Neural progenitor cell (in vitro differentiated cells): Measurements from ENCODE around the gene EPHB2. TPM values are rescaled to one million over a fixed set of nuclear protein-coding genes. Genes with fewer than 3 reads are reported as not detected.

Experiments
- DNase-seq: peaks from one replicate; pipeline ENCODE4 v3.0.0-alpha.2; 2016; ENCODE audit warnings: low spot score
- H2AFZ ChIP-seq: fragments of 200-600 bp; sonication (generic); replicated peaks from 2 replicates; pipeline ENCODE4 v1.6.1; 2016; ENCODE audit warnings: antibody characterized with exemption
- H3F3A ChIP-seq: fragments of 200-600 bp; sonication (generic); 2 replicates; pipeline ENCODE4 v1.6.1; 2016; ENCODE audit warnings: antibody characterized with exemption, low read depth
- H3K27ac ChIP-seq: fragments of 200-600 bp; sonication (generic); 2 replicates; pipeline ENCODE4 v1.5.1; 2016; ENCODE audit warnings: mild to moderate bottlenecking
- H3K27me3 ChIP-seq: fragments of 200-600 bp; sonication (generic); 2 replicates; pipeline ENCODE4 v1.6.1; 2016; ENCODE audit warnings: mild to moderate bottlenecking, moderate library complexity
- H3K36me3 ChIP-seq: fragments of 200-600 bp; sonication (generic); 2 replicates; pipeline ENCODE4 v1.5.1; 2016
- H3K4me1 ChIP-seq: fragments of 200-600 bp; sonication (generic); 2 replicates; pipeline ENCODE4 v1.6.1; 2016; ENCODE audit warnings: mixed run types
- H3K4me2 ChIP-seq: fragments of 200-600 bp; sonication (generic); 2 replicates; pipeline ENCODE4 v1.6.1; 2016
- H3K4me3 ChIP-seq: fragments of 200-600 bp; sonication (generic); 2 replicates; pipeline ENCODE4 v1.5.1; 2016
- H3K79me2 ChIP-seq: fragments of 200-600 bp; sonication (generic); 2 replicates; pipeline ENCODE4 v1.6.1; 2016; ENCODE audit warnings: low read depth
- H3K9ac ChIP-seq: fragments of 200-600 bp; sonication (generic); 2 replicates; pipeline ENCODE4 v1.6.1; 2016
- H3K9me3 ChIP-seq: fragments of 200-600 bp; sonication (generic); 2 replicates; pipeline ENCODE4 v1.5.1; 2016; ENCODE audit warnings: low read depth
- H4K20me1 ChIP-seq: fragments of 200-600 bp; sonication (generic); 2 replicates; pipeline ENCODE4 v1.6.1; 2016; ENCODE audit warnings: low read depth
- H3K27ac Mint-ChIP-seq: 3 replicates; pipeline ENCODE4 v1.8.0; 2021; ENCODE audit warnings: mixed read lengths
- H3K27me3 Mint-ChIP-seq: 2 replicates; pipeline ENCODE4 v1.8.0; 2022; ENCODE audit warnings: low read depth, mild to moderate bottlenecking, inconsistent platforms, moderate library complexity, mixed read lengths; ENCODE audit not compliant: insufficient read depth
- H3K36me3 Mint-ChIP-seq: 3 replicates; pipeline ENCODE4 v1.8.0; 2021; ENCODE audit warnings: mixed read lengths
- H3K4me1 Mint-ChIP-seq: 3 replicates; pipeline ENCODE4 v1.8.0; 2021; ENCODE audit warnings: mixed read lengths
- H3K4me3 Mint-ChIP-seq: 3 replicates; pipeline ENCODE4 v1.8.0; 2021; ENCODE audit warnings: mild to moderate bottlenecking, moderate library complexity, mixed read lengths
- H3K9me3 Mint-ChIP-seq: 3 replicates; pipeline ENCODE4 v1.8.0; 2020; ENCODE audit warnings: mixed read lengths
- EZH2 ChIP-seq: fragments of 200-600 bp; sonication (generic); IDR thresholded peaks from 2 replicates; pipeline ENCODE4 v1.6.1; 2017; ENCODE audit warnings: antibody characterized with exemption, mild to moderate bottlenecking, moderate library complexity
- EZH2phosphoT487 ChIP-seq: fragments of 200-600 bp; sonication (generic); IDR thresholded peaks from 2 replicates; pipeline ENCODE4 v1.6.1; 2017; ENCODE audit warnings: antibody characterized with exemption
- total RNA-seq: library from RNA; depleted of rRNA; stranded (reverse); fragments of >200 nt; gene quantifications from 2 replicates; pipeline ENCODE4 v1.2.3, GENCODE V29; 2015; ENCODE audit warnings: low replicate concordance
- TF ChIP-seq, protein P1 (sequence below): fragments of 200-600 bp; sonication (generic); IDR thresholded peaks from 2 replicates; pipeline ENCODE4 v1.5.1; 2017; ENCODE audit warnings: antibody characterized with exemption, mild to moderate bottlenecking

The EPHB2 gene
- total RNA-seq, 1 donor from 2014 or later, result 38.3 TPM

DNA sequence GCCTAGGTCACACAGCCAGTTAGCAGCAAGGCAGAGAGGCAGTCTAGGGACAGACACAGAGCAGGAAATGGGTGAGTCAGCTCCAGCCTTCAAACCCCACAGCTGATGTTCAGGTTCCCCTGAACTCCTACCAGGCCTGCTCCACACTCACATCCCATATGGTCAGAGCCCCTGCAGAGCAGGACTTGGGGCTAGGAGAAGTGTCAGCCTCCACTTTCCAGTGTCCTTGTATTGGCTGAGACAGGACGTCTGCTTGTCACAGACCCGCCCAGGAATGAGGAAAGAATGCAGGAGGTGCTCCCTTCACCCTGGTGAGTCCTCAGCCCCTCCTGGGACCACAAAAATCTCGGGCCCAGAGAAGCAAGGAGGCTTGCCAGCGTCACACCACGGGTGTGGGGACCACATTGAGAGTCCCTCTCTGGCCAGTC lies 169.5 kb downstream of the EPHB2 start:
- no peak overlapping the region for H3K27ac Mint-ChIP-seq
- Histone ChIP-seq H3K4me3 (no peak overlapping the region), H3K36me3 (no peaks in the 10 kb centered on the region)

DNA sequence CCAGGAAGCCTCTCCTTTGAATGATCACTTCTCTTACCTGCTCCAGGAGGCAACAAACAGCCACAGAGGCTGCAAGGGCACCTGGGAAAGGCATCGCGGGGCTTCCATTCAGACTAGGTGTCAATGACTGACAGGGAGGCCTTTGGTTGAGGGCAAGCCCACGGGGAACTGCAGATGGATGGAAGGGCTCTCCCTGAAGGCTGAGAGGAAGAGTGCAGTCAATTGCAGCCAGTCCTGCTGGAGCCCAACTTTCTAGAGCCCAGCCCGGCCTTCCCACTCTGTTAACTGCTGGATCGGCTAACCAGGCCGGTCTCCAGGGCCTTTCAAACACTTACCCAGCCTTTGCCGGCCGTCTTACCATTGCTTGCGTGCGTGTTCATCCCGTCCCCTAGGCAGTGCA lies 172.8 kb downstream of the EPHB2 start:
- Histone ChIP-seq H3K27me3 (no peaks in the 10 kb centered on the region), H3K9ac (no peak overlapping the region), H3K4me3 (no peak overlapping the region), H3K36me3 (no peaks in the 10 kb centered on the region), H3F3A (no peaks in the 10 kb centered on the region), H3K4me1 (no peaks in the 10 kb centered on the region), H3K27ac (no peak overlapping the region), H4K20me1 (no peaks in the 10 kb centered on the region), H3K4me2 (no peak overlapping the region), H3K9me3 (no peaks in the 10 kb centered on the region), H3K79me2 (no peaks in the 10 kb centered on the region), H2AFZ (no peak overlapping the region)
- no peak overlapping the region for H3K4me3 Mint-ChIP-seq
- H3K36me3 Mint-ChIP-seq, result peaks cover 8% of the 10 kb centered on the region
- TF ChIP-seq EZH2phosphoT487 (no peak), EZH2 (no peak)
- TF ChIP-seq, protein P1, sequence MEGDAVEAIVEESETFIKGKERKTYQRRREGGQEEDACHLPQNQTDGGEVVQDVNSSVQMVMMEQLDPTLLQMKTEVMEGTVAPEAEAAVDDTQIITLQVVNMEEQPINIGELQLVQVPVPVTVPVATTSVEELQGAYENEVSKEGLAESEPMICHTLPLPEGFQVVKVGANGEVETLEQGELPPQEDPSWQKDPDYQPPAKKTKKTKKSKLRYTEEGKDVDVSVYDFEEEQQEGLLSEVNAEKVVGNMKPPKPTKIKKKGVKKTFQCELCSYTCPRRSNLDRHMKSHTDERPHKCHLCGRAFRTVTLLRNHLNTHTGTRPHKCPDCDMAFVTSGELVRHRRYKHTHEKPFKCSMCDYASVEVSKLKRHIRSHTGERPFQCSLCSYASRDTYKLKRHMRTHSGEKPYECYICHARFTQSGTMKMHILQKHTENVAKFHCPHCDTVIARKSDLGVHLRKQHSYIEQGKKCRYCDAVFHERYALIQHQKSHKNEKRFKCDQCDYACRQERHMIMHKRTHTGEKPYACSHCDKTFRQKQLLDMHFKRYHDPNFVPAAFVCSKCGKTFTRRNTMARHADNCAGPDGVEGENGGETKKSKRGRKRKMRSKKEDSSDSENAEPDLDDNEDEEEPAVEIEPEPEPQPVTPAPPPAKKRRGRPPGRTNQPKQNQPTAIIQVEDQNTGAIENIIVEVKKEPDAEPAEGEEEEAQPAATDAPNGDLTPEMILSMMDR, result no peak
- no peak for DNase-seq
- H3K4me1 Mint-ChIP-seq, result no peaks in the 10 kb centered on the region
- peaks cover 2% of the 10 kb centered on the region for H3K27me3 Mint-ChIP-seq
- no peaks in the 10 kb centered on the region for H3K9me3 Mint-ChIP-seq
- no peak overlapping the region for H3K27ac Mint-ChIP-seq

More for the DNA sequence above, 169.5 kb downstream of the EPHB2 start:
- TF ChIP-seq EZH2phosphoT487, result no peak
- TF ChIP-seq, protein P1, result no peak
- H3K27me3 ChIP-seq, result no peaks in the 10 kb centered on the region
- no peak for DNase-seq
- no peaks in the 10 kb centered on the region for H3K9me3 ChIP-seq
- Mint-ChIP-seq H3K36me3 (peaks cover 4% of the 10 kb centered on the region), H3K4me1 (peaks cover 22% of the 10 kb centered on the region), H3K27me3 (peaks cover 4% of the 10 kb centered on the region), H3K4me3 (no peak overlapping the region), H3K9me3 (no peaks in the 10 kb centered on the region)
- H3K4me1 ChIP-seq, result peaks cover 24% of the 10 kb centered on the region
- no peak overlapping the region for H3K4me2 ChIP-seq
- H3F3A ChIP-seq, result peaks cover 28% of the 10 kb centered on the region
- H3K9ac ChIP-seq, result no peak overlapping the region
- no peaks in the 10 kb centered on the region for H4K20me1 ChIP-seq
- H3K79me2 ChIP-seq, result no peaks in the 10 kb centered on the region
- H3K27ac ChIP-seq, result no peak overlapping the region
- H2AFZ ChIP-seq, result no peak overlapping the region

DNA sequence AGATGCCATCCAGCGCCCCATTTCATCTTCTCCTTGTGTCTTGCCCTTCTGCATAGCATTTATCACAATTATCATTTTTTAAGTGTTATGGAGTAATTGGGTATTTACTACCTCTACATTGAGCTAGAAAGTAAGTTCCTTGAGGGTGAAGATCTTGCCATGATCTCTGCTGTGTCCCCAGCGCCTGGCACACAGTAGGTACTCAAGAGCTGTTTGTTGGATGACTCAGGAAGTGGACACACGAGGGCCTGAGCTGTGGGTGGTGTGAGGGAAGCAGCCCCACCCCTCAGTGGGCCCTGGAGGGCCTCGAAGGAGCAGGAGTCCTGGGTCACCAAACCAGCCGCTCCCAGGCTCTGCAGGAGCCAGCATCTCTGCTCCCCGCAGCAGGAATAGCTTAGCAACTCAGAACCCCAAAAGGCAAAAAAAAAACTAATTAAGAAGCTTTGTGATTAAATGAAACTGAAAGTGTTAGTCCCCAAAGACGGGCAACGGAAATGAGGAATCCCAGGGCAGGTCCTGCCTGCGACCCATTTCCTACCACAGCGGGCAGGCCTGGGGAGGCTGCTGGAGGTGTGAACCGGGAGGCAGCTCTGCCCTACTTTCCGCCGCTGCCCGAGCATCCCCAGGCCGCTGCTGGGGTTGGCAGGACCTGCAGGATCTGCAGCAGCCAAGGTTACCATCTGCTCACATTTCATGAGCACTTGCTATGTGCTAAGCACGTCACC lies 174.3 kb downstream of the EPHB2 start:
- H3K4me2 ChIP-seq, result no peak overlapping the region
- H3K79me2 ChIP-seq, result no peaks in the 10 kb centered on the region
- no peaks in the 10 kb centered on the region for H3K27me3 ChIP-seq
- no peaks in the 10 kb centered on the region for H3K4me1 ChIP-seq
- H4K20me1 ChIP-seq, result no peaks in the 10 kb centered on the region
- peaks cover 2% of the 10 kb centered on the region for H3K27me3 Mint-ChIP-seq
- no peaks in the 10 kb centered on the region for H3K36me3 ChIP-seq
- H3K9ac ChIP-seq, result no peak overlapping the region
- TF ChIP-seq EZH2 (no peak), EZH2phosphoT487 (no peak)
- TF ChIP-seq, protein P1, result no peak
- no peak overlapping the region for H3K4me3 ChIP-seq
- no peak overlapping the region for H2AFZ ChIP-seq
- H3K27ac ChIP-seq, result no peak overlapping the region
- H3K9me3 ChIP-seq, result no peaks in the 10 kb centered on the region
- no peak overlapping the region for H3K4me3 Mint-ChIP-seq
- no peaks in the 10 kb centered on the region for H3K9me3 Mint-ChIP-seq
- H3K36me3 Mint-ChIP-seq, result peaks cover 8% of the 10 kb centered on the region
- no peaks in the 10 kb centered on the region for H3K4me1 Mint-ChIP-seq
- no peaks in the 10 kb centered on the region for H3F3A ChIP-seq
- DNase-seq, result no peak
- H3K27ac Mint-ChIP-seq, result peak overlapping the region; percentile 57
